ENCODE measurements around the gene HS6ST3.

The HS6ST3 gene

GRCh38 chr13:96581741-96582140, 491.8 kb downstream of the HS6ST3 start:
- no peak overlapping the region for H3K4me3 ChIP-seq (ENCODE audit: low read length)
- DNase-seq (ENCODE audit: low read depth) = no peak
- TF ChIP-seq, protein P1, sequence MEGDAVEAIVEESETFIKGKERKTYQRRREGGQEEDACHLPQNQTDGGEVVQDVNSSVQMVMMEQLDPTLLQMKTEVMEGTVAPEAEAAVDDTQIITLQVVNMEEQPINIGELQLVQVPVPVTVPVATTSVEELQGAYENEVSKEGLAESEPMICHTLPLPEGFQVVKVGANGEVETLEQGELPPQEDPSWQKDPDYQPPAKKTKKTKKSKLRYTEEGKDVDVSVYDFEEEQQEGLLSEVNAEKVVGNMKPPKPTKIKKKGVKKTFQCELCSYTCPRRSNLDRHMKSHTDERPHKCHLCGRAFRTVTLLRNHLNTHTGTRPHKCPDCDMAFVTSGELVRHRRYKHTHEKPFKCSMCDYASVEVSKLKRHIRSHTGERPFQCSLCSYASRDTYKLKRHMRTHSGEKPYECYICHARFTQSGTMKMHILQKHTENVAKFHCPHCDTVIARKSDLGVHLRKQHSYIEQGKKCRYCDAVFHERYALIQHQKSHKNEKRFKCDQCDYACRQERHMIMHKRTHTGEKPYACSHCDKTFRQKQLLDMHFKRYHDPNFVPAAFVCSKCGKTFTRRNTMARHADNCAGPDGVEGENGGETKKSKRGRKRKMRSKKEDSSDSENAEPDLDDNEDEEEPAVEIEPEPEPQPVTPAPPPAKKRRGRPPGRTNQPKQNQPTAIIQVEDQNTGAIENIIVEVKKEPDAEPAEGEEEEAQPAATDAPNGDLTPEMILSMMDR (conservative IDR thresholded peaks at IDR 0.05; ENCODE audit: low read length) = no peak

- TF ChIP-seq, protein P1 (conservative IDR thresholded peaks at IDR 0.05; ENCODE audit: low read length) = no peak
- no peak for DNase-seq (ENCODE audit: low read depth)
- no peak overlapping the region for H3K4me3 ChIP-seq (ENCODE audit: low read length)
These were observed 525.3 kb downstream of the HS6ST3 start for GRCh38 chr13:96615252-96615651.

GRCh38 chr13:96617528-96617927, 527.6 kb downstream of the HS6ST3 start:
- TF ChIP-seq, protein P1 (conservative IDR thresholded peaks at IDR 0.05; ENCODE audit: low read length) = no peak
- DNase-seq (ENCODE audit: low read depth) = no peak

DNA sequence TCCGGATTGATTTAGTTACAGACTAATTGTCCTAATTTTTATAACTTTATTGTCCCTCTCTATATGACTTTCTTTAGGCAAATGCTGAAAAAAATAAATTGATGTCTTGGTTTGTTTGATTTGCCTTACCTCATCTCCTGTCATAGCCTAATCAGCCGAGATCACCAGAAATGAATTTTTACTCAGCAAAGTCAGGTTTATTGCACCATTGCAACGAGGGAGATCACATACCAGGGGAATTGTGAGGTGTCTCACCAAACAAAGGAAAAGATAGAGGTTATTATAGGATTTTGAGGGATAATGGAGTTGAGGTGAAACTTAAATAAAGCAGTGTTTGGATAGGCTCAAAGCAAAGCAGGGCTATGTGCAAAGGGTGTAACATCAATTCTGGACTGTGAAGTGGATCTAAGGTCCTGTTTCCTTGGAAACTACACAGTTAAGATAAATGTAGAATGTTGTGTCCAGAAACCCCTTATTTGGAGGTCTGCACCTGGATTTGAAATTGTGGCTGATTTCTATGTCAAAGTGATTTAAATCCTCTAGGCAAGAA, 531.8 kb downstream of the HS6ST3 start:
- no peak for DNase-seq (ENCODE audit: low read depth)
- no peak overlapping the region for H3K4me3 ChIP-seq (ENCODE audit: low read length)
- TF ChIP-seq, protein P1 (conservative IDR thresholded peaks at IDR 0.05; ENCODE audit: low read length) = no peak

More at GRCh38 chr13:96617528-96617927, 527.6 kb downstream of the HS6ST3 start:
- H3K4me3 ChIP-seq (ENCODE audit: low read length) = no peak overlapping the region

DNA sequence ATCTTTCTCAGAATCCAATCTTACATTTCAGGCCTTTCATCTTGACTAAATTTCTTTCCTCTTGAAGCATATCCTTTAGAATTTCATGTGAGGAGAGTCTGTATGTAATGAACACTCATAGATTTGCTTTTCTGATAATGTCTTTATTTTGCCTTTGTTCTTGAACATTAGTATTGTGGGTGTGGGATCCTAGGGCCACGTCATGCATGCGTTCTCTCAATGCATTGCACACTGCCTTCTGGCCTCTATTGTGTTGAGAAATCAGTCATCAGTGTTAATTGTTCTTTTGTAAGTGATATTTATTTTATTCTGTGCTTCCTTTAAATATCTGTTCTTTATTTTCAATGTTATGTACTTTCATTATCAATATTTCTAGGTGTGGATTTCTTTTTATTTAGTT, 539.4 kb downstream of the HS6ST3 start:
- TF ChIP-seq, protein P1 (conservative IDR thresholded peaks at IDR 0.05; ENCODE audit: low read length) = no peak
- H3K4me3 ChIP-seq (ENCODE audit: low read length) = no peak overlapping the region
- DNase-seq (ENCODE audit: low read depth) = no peak

GRCh38 chr13:96632536-96633320, 542.8 kb downstream of the HS6ST3 start:
- TF ChIP-seq, protein P1 (conservative IDR thresholded peaks at IDR 0.05; ENCODE audit: low read length) = no peak
- no peak for DNase-seq (ENCODE audit: low read depth)
- H3K4me3 ChIP-seq (ENCODE audit: low read length) = no peak overlapping the region

Data from AG10803 (cell line).